Erythroblast (primary cell): ENCODE data around the gene AUTS2.

Source experiments
- GATA1 ChIP-seq: IDR thresholded peaks from 2 replicates; pipeline ENCODE4 v1.6.1; 2011; ENCODE audit warnings: low read depth, mild to moderate bottlenecking, control low read depth, low read length, moderate library complexity
- POLR2A ChIP-seq: IDR thresholded peaks from 2 replicates; pipeline ENCODE4 v1.6.1; 2011; ENCODE audit warnings: mild to moderate bottlenecking, low read length

DNA sequence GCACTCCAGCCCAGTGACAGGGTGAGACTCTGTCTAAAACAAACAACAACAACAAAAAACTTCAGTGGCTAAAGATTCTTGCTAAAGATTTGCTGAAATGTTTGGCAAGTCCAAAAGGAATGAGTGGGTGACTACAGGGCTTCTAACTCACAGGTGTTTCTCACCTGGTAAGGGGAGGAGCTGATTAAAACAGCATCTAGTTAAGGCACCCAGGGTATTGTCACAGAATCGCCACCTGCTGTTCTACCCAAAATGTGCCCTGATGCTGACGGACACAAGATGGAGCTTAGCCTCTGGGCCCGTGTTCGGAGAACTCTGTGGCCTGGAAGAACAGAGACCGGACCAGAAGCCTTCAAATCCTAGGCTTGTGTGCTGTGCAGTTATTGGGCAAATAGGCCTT lies 1197.7 kb downstream of the AUTS2 start:
- TF ChIP-seq POLR2A, result no peak
- TF ChIP-seq GATA1, result no peak
